ENCODE measurements around the gene FOXD1.
"Not testable (repeated sequence)": the region's sequence is repeated elsewhere in the genome, so short reads cannot be mapped to it uniquely, and the experiment has no call there.

GRCh38 chr5:73456462-73456861 lies 7.9 kb upstream of the FOXD1 start:
- TF ChIP-seq CTCF, POLR2A (IDR thresholded peaks at IDR 0.05): not testable (repeated sequence)
